GM12878 (cell line): ENCODE measurements around the gene TENT5A.

Experiments
- ATF2 ChIP-seq: IDR thresholded peaks from 2 replicates; pipeline ENCODE4 v1.6.1; 2012; ENCODE audit warnings: low read length, inconsistent platforms
- ATF3 ChIP-seq: IDR thresholded peaks from 2 replicates; pipeline ENCODE4 v1.6.1; 2011; ENCODE audit warnings: low read depth, mild to moderate bottlenecking, low read length, moderate library complexity, borderline replicate concordance; ENCODE audit errors: extremely low read depth
- CTCF ChIP-seq, 3 experiments: IDR thresholded peaks in 2 of 3; conservative IDR thresholded peaks in 1 of 3; 2 replicates each; pipeline ENCODE4 v1.5.1; 2011; ENCODE audit warnings: low read depth in 3 of 3, low read length in 3 of 3, mild to moderate bottlenecking in 3 of 3, control low read depth in 2 of 3, moderate library complexity in 2 of 3, inconsistent platforms in 1 of 3, mixed read lengths in 1 of 3; ENCODE audit not compliant: control insufficient read depth in 2 of 3, insufficient read depth in 1 of 3; ENCODE audit errors: extremely low read depth in 1 of 3
- FOXM1 ChIP-seq: IDR thresholded peaks from 2 replicates; pipeline ENCODE4 v1.6.1; 2012; ENCODE audit warnings: low read depth, mild to moderate bottlenecking, inconsistent platforms, low read length, moderate library complexity
- IKZF1 ChIP-seq: fragments of 450-650 bp; conservative IDR thresholded peaks from 2 replicates; pipeline ENCODE4 v1.6.1; 2017; ENCODE audit warnings: antibody characterized with exemption, mild to moderate bottlenecking
- MAX ChIP-seq: IDR thresholded peaks from 2 replicates; pipeline ENCODE4 v1.6.1; 2012; ENCODE audit warnings: low read depth, low read length, improper control_type of control experiment
- NFYB ChIP-seq: IDR thresholded peaks from 2 replicates; pipeline ENCODE4 v1.6.1; 2011; ENCODE audit warnings: low read depth, mild to moderate bottlenecking, low read length, improper control_type of control experiment, moderate library complexity; ENCODE audit not compliant: insufficient read depth
- POLR2A ChIP-seq: IDR thresholded peaks from 2 replicates; pipeline ENCODE4 v1.6.1; 2011; ENCODE audit warnings: low read depth, mild to moderate bottlenecking, low read length
- RAD21 ChIP-seq: IDR thresholded peaks from 2 replicates; pipeline ENCODE4 v1.6.1; 2011; ENCODE audit warnings: mild to moderate bottlenecking, low read depth, low read length, moderate library complexity; ENCODE audit not compliant: insufficient read depth
- STAT3 ChIP-seq: IDR thresholded peaks from 2 replicates; pipeline ENCODE4 v1.6.1; 2011; ENCODE audit warnings: low read depth, low read length, improper control_type of control experiment
- TAF1 ChIP-seq: IDR thresholded peaks from 2 replicates; pipeline ENCODE4 v1.6.1; 2011; ENCODE audit warnings: mild to moderate bottlenecking, low read depth, low read length, borderline replicate concordance

- TF ChIP-seq CTCF (IDR thresholded peaks at IDR 0.05 in 2 of 3, conservative IDR thresholded peaks at IDR 0.05 in 1 of 3; ENCODE audit: control insufficient read depth in 2 of 3, extremely low read depth in 1 of 3, insufficient read depth in 1 of 3, low read depth in 3 of 3, low read length in 3 of 3) = no peak
- TF ChIP-seq MAX = no peak
- no peak for TF ChIP-seq ATF3
- no peak for TF ChIP-seq ATF2
- TF ChIP-seq FOXM1 = no peak
- no peak for TF ChIP-seq POLR2A
- no peak for TF ChIP-seq NFYB
- no peak for TF ChIP-seq RAD21
- TF ChIP-seq IKZF1 = no peak
- TF ChIP-seq TAF1 = no peak
- TF ChIP-seq STAT3 = no peak
Measured at GRCh38 chr6:81792826-81793225, 40.3 kb upstream of the TENT5A start.
